Brain microvascular endothelial cell (primary cell): ENCODE measurements around the gene ADAT1.

ENCODE experiments used
- DNase-seq: peaks from one replicate; pipeline ENCODE4 v3.0.0-alpha.2; 2020
- H3K27ac ChIP-seq: fragments of 250-450 bp; sonication (Bioruptor Pico); 2 replicates; pipeline ENCODE4 v1.5.1; 2020; ENCODE audit warnings: mild to moderate bottlenecking, moderate library complexity
- H3K27me3 ChIP-seq: fragments of 250-450 bp; sonication (Bioruptor Pico); replicated peaks from 2 replicates; pipeline ENCODE4 v1.5.1; 2020; ENCODE audit warnings: mild to moderate bottlenecking
- H3K36me3 ChIP-seq: fragments of 250-450 bp; sonication (Bioruptor Pico); replicated peaks from 2 replicates; pipeline ENCODE4 v1.5.1; 2020; ENCODE audit warnings: mild to moderate bottlenecking
- H3K4me3 ChIP-seq: 2 replicates; pipeline ENCODE4 v1.5.1; 2011; ENCODE audit warnings: low read depth, mild to moderate bottlenecking, control low read depth, low read length, moderate library complexity
- in situ Hi-C: cut with HindIII; loops from 2 replicates; pipeline ENCODE4 v1.10.0; 2017; ENCODE audit warnings: low sequenced_read_pairs, low pct_ligation_motif_present
- TF ChIP-seq, protein P1 (sequence below): IDR thresholded peaks from 2 replicates; pipeline ENCODE4 v1.5.1; 2011; ENCODE audit warnings: low read depth, mild to moderate bottlenecking, moderate library complexity, low read length, control low read depth, inconsistent platforms; ENCODE audit errors: missing control alignments

Gene ADAT1

DNA sequence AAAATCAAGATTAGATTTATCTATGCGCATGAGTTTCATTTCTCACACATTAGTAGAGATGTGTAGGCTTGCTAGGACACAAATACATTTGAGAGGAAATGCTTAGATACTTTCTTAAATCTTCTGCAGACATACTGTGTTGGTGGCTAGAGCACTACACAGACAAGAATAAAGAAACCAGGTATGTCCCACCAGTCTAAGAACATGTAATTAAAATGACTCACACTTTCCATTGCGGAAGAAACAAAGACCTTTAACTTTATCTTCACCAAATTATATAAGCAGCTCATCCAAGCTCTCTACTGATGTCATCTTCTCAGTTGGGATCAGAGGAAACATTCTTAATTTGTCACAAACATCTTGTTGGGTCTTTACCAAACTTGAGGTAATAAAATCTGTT is 44.4 kb downstream of the ADAT1 start:
- Histone ChIP-seq H3K4me3 (no peak overlapping the region), H3K27me3 (no peaks in the 10 kb centered on the region), H3K27ac (no peak overlapping the region), H3K36me3 (peaks cover 36% of the 10 kb centered on the region)
- in situ Hi-C loops = no loop called here
- DNase-seq = no peak
- TF ChIP-seq, protein P1, sequence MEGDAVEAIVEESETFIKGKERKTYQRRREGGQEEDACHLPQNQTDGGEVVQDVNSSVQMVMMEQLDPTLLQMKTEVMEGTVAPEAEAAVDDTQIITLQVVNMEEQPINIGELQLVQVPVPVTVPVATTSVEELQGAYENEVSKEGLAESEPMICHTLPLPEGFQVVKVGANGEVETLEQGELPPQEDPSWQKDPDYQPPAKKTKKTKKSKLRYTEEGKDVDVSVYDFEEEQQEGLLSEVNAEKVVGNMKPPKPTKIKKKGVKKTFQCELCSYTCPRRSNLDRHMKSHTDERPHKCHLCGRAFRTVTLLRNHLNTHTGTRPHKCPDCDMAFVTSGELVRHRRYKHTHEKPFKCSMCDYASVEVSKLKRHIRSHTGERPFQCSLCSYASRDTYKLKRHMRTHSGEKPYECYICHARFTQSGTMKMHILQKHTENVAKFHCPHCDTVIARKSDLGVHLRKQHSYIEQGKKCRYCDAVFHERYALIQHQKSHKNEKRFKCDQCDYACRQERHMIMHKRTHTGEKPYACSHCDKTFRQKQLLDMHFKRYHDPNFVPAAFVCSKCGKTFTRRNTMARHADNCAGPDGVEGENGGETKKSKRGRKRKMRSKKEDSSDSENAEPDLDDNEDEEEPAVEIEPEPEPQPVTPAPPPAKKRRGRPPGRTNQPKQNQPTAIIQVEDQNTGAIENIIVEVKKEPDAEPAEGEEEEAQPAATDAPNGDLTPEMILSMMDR = no peak

DNA sequence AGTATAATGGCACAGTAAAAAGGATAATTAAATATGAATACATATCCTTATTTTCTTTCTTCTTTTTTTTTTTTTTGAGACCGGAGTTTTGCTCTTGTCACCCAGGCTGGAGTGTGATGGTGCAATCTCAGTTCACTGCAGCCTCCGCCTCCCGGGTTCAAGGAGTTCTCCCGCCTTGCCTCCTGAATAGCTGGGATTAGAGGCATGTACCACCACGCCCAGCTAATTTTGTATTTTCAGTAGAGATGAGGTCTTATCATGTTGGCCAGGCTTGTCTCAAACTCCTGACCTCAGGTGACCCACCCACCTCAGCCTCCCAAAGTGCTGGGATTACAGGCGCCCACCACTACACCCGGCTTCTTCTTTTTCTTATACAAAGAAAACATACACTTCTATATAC is 44.9 kb downstream of the ADAT1 start:
- Histone ChIP-seq H3K4me3 (no peak overlapping the region), H3K27me3 (no peaks in the 10 kb centered on the region), H3K27ac (no peak overlapping the region), H3K36me3 (peaks cover 36% of the 10 kb centered on the region)
- TF ChIP-seq, protein P1 = no peak
- no peak for DNase-seq
- in situ Hi-C loops = no loop called here

DNA sequence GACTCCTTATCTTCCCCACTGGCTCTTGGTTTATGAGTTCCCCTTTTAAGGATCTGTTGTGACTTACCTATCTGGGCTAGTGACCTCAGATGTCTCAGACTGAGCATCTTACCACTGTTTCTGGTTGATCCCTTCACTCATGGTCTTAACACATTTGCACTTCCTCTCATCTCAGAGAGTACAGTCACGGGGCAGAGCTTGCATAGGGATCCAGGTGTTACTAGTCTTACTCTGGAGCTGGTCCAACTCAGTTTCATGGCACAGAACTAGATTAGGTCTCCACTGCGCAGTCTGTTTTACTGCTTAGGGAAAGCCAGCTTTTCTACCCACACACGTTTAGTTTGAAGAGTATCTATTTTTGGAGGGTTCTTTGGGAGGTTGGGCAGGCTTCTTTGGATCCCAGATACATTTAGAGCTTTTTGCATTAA is 46.7 kb downstream of the ADAT1 start:
- in situ Hi-C loops = no loop called here
- TF ChIP-seq, protein P1 = no peak
- DNase-seq = no peak
- Histone ChIP-seq H3K4me3 (no peak overlapping the region), H3K27ac (no peak overlapping the region), H3K27me3 (no peaks in the 10 kb centered on the region), H3K36me3 (peaks cover 45% of the 10 kb centered on the region)

DNA sequence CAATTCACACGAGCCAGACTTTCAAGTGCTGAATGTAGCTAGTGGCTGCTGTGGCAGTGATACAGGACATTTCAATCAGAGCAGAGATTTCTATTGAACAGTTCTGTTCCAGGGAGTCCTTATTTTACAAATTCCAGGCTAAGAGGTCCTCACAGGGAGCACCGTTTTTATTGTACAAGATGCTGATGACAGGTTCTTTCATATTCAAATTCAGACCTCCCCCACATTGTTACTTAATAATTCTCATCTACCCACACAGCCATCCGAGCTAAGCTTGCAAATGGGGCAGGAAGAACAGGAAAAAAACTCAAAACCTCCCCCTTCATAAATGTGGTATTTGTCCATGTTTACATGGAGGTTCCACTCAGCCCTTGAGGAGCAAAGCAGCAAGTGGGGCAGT is 47.1 kb downstream of the ADAT1 start:
- in situ Hi-C loops = no loop called here
- H3K36me3 ChIP-seq = peaks cover 49% of the 10 kb centered on the region
- TF ChIP-seq, protein P1 = no peak
- no peak overlapping the region for H3K27ac ChIP-seq
- DNase-seq = no peak
- H3K27me3 ChIP-seq = no peaks in the 10 kb centered on the region
- no peak overlapping the region for H3K4me3 ChIP-seq

DNA sequence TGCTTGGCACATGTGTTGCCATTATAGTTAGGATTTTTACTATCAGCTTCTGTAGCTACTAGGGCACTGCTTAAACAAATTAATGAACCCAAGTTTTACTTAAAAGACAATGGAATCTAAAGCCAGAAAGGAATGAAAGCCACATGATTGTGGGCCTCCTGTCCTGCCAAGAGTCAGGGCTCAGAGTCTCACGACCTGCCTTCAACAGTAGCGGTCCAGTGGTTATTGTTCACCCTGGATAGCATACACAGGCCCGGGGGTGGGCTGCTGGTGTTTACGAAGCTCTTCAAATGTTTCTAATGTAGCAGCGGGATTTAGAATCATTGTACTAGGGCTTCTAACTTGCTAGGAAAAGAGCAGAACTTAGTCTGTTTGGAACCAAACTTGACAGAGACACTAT is 49.1 kb downstream of the ADAT1 start:
- in situ Hi-C loops = no loop called here
- H3K27ac ChIP-seq = no peak overlapping the region
- peaks cover 48% of the 10 kb centered on the region for H3K36me3 ChIP-seq
- no peak for DNase-seq
- H3K27me3 ChIP-seq = no peaks in the 10 kb centered on the region
- H3K4me3 ChIP-seq = no peak overlapping the region
- TF ChIP-seq, protein P1 = no peak

DNA sequence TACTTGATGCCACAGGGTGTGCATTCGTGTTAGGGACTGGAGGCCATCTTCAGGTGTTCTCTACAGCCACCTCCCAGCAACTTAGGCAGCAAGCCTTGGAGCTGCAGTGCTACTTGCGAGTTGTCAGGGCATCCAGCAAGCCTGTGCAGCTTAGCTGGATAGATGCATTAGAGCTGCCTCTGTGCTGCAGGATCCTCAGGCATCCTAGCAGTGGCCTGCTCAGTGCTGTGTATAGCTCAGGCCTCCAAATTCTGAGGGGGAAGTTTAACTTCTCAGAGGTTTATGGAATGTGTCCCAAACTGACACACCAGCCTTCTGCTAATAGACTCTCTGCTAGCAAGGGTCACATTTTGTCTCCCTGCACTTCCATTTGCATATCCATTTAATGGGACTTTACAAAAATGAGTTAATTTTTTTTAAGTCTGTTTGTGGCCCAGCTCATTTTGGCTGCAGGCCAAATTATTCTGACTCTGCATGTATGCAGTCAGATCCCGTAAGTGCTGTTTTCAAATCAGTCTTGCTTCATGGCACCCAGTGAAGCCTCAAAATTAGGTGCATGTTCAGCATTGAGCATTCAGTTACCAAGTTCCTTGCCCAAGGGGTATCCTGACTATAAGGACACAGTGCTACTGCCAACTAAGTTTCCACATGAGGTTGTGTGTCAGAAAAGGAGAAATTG is 50.1 kb downstream of the ADAT1 start:
- no peak for DNase-seq
- H3K27me3 ChIP-seq = no peaks in the 10 kb centered on the region
- peaks cover 44% of the 10 kb centered on the region for H3K36me3 ChIP-seq
- TF ChIP-seq, protein P1 = no peak
- H3K27ac ChIP-seq = no peak overlapping the region
- in situ Hi-C loops = no loop called here
- H3K4me3 ChIP-seq = no peak overlapping the region
